OCI-LY3 (cell line): ENCODE results near the gene ADRA1B.

ENCODE experiments used
- CTCF ChIP-seq: fragments of 200-600, 300-600 bp; sonication (generic); IDR thresholded peaks from 2 replicates; pipeline ENCODE4 v1.5.1; 2014; ENCODE audit warnings: antibody characterized with exemption, low read length, low read depth
- EZH2phosphoT487 ChIP-seq: fragments of 200-600 bp; shearing (Covaris generic); IDR thresholded peaks from 2 replicates; pipeline ENCODE4 v1.6.1; 2018; ENCODE audit warnings: antibody characterized with exemption, mixed run types, low read depth

- TF ChIP-seq CTCF (no peak), EZH2phosphoT487 (no peak)
Observed at GRCh38 chr5:160020266-160020770, 104.0 kb downstream of the ADRA1B start.
